NCI-H345 treated with DMSO at 0.1 percent for 48 hours (cell line): Measurements from ENCODE around the gene STAB2.
"Not testable (repeated sequence)": the region's sequence is repeated elsewhere in the genome, so short reads cannot be mapped to it uniquely, and the experiment has no call there.

Experiments
- DNase-seq: peaks from one replicate; lab custom pipeline; 2025; ENCODE audit not compliant: unreplicated experiment; lab: John Stamatoyannopoulos, UW

Gene STAB2

DNA sequence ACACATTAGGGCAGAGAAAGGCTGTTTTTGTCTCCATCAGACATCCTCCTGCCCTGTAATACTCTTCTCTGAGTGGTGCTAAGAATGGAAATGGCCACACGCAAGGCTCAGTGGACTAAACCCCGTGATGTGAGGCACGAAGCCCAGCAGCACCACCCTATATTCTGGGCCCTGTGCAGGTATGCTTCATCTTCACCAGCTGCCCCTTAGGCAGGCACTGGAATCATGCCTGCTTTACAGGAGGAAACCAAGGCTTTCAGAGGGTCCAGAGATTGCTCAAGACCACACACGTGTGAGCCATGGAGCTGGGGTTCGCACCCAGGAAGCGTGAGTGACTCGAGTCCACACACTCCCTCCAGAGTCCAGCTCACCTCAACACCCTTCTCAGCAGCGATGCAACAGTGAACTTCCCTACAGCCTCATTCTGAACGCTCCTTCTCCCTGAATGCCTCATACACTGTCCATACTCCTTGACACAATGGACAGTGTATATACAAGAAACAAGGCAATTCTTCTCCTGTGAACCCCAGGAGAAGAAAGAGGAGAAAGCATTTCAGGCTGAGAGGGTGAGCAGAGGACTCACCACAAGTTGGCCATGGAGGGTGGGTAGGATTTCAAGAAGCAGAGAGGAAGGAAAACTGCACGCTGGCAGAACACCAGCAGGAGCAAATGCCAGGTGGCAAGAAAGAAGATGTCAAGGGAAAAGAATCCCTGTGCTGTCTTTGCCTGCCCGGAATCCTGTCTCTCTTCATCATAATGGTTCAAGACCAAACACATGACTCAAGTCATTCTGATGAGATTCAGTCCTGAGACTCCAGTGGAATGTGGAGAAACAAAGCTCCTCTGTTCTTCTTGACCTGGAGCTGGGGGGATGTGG is 214.9 kb downstream of the STAB2 start:
- DNase-seq, result no peak

DNA sequence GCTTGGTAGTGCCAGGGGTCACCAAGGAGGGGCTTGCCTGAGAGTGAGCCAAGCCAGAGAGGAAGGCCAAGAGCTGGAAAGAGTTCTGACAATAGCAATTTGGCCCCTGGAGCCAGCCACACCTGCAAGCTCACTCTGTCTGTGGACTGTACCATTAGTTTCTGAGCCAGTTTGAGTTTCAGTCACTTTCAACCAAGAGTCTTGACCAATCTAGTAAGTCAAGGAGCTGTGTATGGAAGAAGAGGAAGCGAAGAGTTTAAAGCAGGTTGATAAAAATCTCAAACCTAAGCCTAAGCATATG is 215.5 kb downstream of the STAB2 start:
- DNase-seq, result no peak

DNA sequence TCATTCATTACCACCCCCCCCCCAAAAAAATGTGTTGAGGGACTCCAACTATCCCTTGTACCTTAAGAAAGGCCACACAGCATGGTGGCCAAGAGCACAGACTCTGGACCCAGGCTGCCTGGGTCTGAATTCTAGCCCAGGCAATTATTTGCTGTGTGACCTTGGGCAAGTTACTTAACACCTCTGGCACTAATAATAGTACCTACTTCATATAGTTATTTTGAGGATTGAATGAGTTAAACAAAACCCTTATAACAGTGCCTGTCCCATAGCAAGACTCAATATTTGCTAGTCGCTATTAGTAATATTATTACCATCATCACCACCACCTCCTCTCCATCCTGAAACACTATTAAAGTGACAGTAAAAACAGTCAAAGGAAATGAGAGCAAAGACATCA is 216.8 kb downstream of the STAB2 start:
- no peak for DNase-seq

DNA sequence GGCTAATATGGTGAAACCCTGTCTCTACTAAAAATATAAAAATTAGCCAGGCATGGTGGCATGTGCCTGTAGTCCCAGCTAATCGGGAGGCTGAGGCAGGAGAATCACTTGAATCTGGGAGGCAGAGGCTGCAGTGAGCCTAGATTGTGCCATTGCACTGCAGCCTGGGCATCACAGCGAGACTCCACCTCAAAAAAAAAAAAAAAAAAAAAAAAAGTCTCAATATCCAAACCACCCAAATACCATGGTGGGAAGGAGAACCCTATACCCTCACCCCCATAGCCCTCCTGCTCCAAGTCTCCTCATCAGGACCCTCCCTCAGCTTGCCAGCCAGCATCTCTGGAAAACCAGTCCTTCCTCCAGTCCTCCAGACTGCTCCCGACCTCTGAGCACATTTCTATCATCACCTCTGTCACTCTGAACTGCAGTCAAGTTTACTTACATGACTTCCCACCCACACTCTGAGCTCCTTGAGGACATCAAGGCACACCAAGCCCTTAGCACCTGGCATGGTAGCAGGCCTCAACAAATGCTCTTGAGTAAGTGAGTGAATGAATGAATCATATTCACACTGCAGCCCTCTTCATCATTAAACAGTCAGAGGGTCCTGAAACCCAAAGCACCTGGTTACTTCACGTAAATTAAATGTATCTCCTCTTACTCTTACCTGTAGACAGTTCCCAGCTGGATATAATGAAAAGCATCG is 218.7 kb downstream of the STAB2 start:
- no peak for DNase-seq

DNA sequence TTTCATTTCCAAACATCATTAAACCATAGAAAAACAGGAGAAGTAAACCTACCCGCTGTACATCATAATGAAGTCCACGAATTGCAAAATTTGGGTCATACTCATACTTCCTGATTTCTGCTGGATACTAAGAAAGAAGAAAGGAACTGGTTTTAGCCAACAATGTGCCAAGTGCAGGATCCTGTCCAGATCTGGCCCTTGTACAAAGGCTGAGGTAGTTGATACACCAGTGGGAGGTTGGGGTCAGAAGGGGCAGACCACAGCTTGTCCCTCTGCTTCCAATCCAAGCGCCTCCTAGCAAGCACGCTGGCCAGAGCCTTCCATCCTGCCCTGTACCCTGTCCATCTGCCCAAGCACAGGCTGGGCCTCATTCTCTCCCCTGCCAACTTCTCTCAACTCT is 219.7 kb downstream of the STAB2 start:
- DNase-seq, result no peak

DNA sequence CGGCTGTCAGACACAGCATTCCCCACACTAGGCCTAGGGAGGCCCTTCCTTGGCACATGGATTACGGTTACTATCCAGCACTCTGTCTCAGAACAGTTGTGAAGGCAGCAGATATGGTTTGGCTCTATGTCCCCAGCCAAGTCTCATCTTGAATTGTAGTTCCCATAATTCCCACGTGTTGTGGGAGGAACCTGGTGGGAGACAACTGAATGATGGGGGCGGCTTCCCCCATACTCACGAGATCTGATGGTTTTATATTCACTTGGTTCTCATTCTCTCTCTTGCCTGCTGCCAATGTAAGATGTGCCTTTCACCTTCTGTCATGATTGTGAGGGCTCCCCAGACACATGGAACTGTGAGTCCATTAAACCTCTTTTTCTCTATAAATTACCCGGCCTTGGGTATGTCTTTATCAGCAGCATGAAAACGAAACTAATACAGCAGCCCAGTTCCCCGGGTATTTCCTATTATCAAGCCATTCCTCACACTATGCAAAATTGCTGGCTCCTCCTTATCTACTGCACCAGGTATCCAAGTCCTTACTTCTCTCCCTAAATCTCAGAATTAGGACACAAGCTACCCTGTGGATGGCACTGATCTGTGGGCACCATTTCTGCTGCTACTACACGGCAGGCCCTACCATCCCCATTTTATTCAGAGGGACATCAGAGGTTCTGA is 220.6 kb downstream of the STAB2 start:
- DNase-seq, result no peak

DNA sequence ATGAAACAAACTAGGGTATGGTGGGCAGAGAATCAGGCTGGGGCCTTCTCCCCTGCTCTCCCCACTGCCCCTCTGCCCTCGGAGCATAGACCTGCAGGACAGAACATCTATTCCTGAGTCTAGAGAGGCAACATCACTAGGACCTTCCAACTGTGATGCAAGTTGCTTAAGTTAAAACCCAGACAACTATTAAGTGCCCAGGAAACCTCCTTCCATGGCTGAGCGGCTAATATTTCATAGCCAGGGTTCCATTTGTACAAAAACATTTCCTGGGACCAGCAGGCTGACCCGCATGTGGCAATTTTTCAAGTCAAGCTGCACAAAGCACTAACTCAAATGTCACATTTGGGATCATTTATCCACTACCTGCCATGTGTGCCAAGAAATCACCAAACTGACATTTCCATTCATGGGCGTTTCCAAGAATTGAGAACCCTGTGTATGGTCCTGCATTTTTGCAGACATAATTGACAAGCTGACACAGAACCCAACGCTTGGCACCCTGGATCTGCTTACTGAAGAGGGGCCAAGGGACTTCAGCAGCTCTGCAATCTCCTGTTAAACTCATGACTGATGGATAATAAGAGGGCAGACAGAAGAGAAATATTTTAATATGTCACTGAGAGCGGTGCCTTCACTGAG is 221.3 kb downstream of the STAB2 start:
- DNase-seq, result no peak

DNA sequence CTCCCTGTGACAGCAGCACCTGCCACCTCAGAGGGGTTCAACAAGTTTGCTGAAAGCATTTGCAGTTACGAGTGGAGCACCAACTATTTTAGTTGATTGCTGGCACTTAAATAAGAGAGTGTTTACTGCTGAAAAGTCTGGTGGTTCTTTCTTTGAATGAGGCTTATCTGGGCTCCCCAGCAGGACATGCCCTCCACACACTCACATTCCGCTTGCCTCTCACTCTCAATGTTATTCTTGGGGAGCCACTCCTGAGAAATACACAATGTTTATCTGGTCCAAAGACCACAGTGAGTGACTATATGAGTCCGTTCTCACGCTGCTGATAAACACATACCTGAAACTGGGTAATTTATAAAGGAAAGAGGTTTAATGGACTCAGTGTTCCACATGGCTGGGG is 222.1 kb downstream of the STAB2 start:
- no peak for DNase-seq

DNA sequence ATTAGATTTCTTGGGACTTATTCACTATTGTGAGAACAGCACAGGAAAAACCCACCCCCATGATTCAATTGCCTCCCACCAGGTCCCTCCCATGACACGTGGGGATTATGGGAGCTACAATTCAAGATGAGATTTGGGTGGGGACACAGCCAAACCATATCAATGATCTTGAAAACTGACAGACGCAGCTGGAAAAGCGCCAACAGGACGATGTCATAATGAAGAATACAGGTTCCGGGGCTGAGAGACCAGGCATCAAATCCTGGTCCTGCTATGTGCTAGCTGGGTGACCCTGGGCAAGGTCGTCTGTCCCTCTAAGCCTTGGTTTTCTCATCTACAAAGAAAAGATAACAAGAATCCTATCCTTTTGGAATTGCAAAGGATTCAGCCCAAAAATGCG is 222.6 kb downstream of the STAB2 start:
- not testable (repeated sequence) for DNase-seq

DNA sequence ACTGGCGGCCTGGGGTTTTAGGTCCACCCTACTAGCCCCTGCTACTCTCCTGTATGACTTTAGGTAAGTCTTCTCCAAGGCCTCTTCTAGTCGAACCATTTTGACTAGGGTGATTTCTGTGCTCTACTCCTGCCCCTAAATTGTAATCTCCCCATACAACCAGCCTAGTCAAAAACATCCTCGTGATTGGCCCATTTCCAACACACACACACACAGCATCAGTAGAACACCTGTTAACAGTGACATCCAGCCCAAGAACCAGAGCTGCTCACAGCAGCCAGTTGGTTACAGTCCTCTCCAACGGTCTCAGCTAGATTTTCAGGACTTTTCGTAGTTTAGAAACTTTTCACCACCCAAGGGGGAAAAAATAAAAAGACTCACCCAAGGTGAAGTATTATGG is 223.0 kb downstream of the STAB2 start:
- no peak for DNase-seq

DNA sequence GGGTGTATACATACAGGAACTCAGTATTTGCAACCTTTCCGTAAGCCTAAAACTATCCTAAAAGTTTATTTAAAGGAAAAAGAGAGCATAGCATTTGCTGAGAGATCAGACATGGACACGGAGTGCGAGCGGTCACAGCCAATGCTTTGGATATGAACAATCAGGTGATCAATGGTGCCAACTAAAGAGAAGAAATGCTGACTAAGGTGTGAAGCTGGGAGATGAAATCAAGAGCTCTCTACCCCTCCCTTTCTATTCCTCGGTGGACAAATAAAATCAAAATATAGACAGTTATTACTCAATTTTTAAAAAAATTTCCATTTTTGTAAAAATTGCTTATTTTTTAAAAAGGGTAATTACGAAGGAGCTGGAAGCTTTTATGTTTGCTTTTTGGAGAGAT is 224.7 kb downstream of the STAB2 start:
- DNase-seq, result no peak

DNA sequence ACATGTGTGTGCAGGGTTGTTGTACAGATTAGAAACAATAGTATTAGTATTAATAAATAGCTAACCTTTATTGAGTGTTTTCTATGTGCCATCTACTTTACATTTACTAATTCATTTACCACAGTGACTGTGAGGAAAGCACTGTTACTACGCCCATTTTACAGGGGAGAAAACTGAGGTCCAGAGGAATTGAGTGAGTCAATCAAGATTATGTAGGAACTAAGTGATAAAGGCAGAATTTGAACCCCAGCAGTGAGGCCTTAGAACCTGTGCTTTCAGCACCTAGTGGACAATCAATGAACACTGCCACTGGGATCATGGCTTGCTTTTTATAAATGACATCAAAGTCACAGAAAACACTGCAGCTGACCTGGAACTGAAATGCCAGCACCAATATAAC is 225.7 kb downstream of the STAB2 start:
- no peak for DNase-seq

DNA sequence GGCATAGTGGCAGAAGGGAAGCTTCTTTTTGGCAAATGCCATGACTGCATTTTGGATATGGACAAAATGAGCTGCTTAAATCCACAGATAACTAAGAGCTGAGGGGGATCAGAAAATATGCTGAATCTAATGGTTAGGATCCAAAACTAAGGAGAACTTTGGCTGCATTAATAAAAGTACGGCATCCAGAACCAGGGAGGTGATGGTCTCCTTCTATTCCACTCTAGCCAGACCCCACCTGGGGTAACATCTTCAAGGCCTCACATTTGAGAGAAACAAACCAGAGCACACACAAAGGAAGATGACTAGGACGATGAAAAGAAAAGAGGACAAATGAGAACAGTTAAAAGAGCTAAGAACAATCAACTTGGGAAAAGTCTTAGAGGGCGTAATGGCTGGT is 226.4 kb downstream of the STAB2 start:
- DNase-seq, result no peak

DNA sequence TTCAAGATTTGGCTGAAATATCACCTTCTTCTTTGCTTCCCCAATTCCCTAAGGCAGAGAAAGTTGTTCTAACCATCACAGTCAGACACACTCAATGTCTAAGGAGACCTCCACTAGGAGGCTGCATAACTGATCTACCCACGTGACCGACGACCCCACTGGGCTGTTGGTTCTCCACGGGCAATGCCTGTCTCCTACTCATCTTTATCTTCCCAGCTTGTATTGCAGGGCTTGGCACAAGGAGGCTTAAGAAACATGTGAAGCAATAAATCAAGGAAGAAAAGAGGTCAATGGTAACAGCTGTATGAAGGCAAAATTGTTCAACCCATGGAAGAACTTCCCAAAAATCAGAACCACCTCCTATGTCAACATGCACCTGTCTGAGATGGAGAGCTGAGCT is 226.9 kb downstream of the STAB2 start:
- no peak for DNase-seq

DNA sequence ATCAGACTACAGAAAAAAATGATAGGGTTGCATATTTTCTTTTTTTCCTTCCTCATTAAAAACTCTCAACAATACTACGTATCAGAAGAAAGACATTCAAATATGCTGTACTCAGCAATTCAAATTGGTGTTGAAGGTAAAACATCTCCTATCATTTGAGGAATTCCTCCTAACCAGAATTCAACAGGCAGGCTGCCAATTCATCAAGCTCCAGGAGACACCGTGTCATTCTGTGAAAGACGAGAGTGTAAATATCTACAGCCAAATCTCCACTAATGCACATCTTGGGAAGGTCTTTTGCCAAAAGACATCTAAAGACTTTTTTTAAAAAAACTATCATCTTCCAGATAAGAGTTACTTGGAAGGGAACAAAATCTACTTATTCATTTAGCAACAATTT is 227.4 kb downstream of the STAB2 start:
- no peak for DNase-seq
